ENCODE data around the gene PIK3C2G.

Gene PIK3C2G

GRCh38 chr12:18345021-18345735, 83.9 kb downstream of the PIK3C2G start:
- DNase-seq: no peak

GRCh38 chr12:18352312-18352711, 91.0 kb downstream of the PIK3C2G start:
- DNase-seq: no peak

- no peak for DNase-seq
These were observed 94.1 kb downstream of the PIK3C2G start for GRCh38 chr12:18355429-18355828.

- DNase-seq: no peak
These were observed 96.8 kb downstream of the PIK3C2G start for GRCh38 chr12:18358077-18358476.

GRCh38 chr12:18358930-18359329, 97.6 kb downstream of the PIK3C2G start:
- no peak for DNase-seq

GRCh38 chr12:18361433-18361832, 100.1 kb downstream of the PIK3C2G start:
- DNase-seq: no peak

GRCh38 chr12:18363321-18363720, 102.0 kb downstream of the PIK3C2G start:
- no peak for DNase-seq

- no peak for DNase-seq
These were observed 107.3 kb downstream of the PIK3C2G start for GRCh38 chr12:18368594-18368993.

GRCh38 chr12:18373181-18373580, 111.9 kb downstream of the PIK3C2G start:
- DNase-seq: no peak

GRCh38 chr12:18375131-18375530, 113.8 kb downstream of the PIK3C2G start:
- no peak for DNase-seq

- no peak for DNase-seq
These were observed 114.3 kb downstream of the PIK3C2G start for GRCh38 chr12:18375583-18375982.

GRCh38 chr12:18382236-18382885, 121.0 kb downstream of the PIK3C2G start:
- no peak for DNase-seq

GRCh38 chr12:18383203-18383602, 121.9 kb downstream of the PIK3C2G start:
- no peak for DNase-seq

- DNase-seq: no peak
These were observed 126.4 kb downstream of the PIK3C2G start for GRCh38 chr12:18387706-18388105.

- no peak for DNase-seq
These were observed 128.5 kb downstream of the PIK3C2G start for GRCh38 chr12:18389820-18390219.

- DNase-seq: no peak
These were observed 129.8 kb downstream of the PIK3C2G start for GRCh38 chr12:18391151-18391550.

GRCh38 chr12:18394742-18395141, 133.4 kb downstream of the PIK3C2G start:
- no peak for DNase-seq

GRCh38 chr12:18400186-18400585, 138.9 kb downstream of the PIK3C2G start:
- no peak for DNase-seq

- no peak for DNase-seq
These were observed 141.7 kb downstream of the PIK3C2G start for GRCh38 chr12:18402872-18403611.

- DNase-seq: no peak
These were observed 150.1 kb downstream of the PIK3C2G start for GRCh38 chr12:18411453-18411852.

- DNase-seq: no peak
These were observed 153.4 kb downstream of the PIK3C2G start for GRCh38 chr12:18414671-18415070.

- DNase-seq: no peak
These were observed 153.9 kb downstream of the PIK3C2G start for GRCh38 chr12:18415227-18415626.

GRCh38 chr12:18416412-18416811, 155.1 kb downstream of the PIK3C2G start:
- DNase-seq: no peak

- DNase-seq: no peak
These were observed 158.0 kb downstream of the PIK3C2G start for GRCh38 chr12:18419311-18419710.
